ENCODE data around the gene FGGY. TPM values are rescaled to one million over a fixed set of nuclear protein-coding genes. Genes with fewer than 3 reads are reported as not detected.

Gene FGGY
- total RNA-seq, 1 experiment from 2014 or later: 14.6 TPM

- no peak overlapping the region for H2BK5ac ChIP-seq (ENCODE audit: insufficient read length, low read length)
- Mint-ChIP-seq H3K4me3 (no peak overlapping the region), H3K27ac (no peak overlapping the region), H3K36me3 (ENCODE audit: insufficient read depth in 1 of 3, low read depth in 3 of 3) (peaks cover 13 to 19% (median 13%) of the 10 kb centered on the region in 3 experiments; a peak in 6 of 7 replicates), H3K9me3 (peaks cover 15 to 17% of the 10 kb centered on the region in 2 experiments), H3K27me3 (ENCODE audit: low read depth) (no peaks in the 10 kb centered on the region), H3K4me1 (peaks cover 9 to 18% of the 10 kb centered on the region in 2 experiments; a peak in 2 of 4 replicates)
- H4K91ac ChIP-seq (ENCODE audit: insufficient read length, low read depth, low read length): no peak overlapping the region
- no peak overlapping the region for H2BK12ac ChIP-seq (ENCODE audit: insufficient read length, low read depth, low read length)
- no peak overlapping the region for H2AK5ac ChIP-seq (ENCODE audit: insufficient read length, low read length)
- no CpG with 5 or more reads among the region's 8 CpGs for WGBS (ENCODE audit: extremely low coverage, insufficient read length, low lambda C conversion rate)
- no peak overlapping the region for H4K5ac ChIP-seq (ENCODE audit: insufficient read length, low read depth, low read length)
- H3K56ac ChIP-seq (ENCODE audit: insufficient read length, low read depth, low read length): no peak overlapping the region
- H3K79me1 ChIP-seq (ENCODE audit: insufficient read depth, low read depth, low read length, poor library complexity, severe bottlenecking): no peaks in the 10 kb centered on the region
- no peaks in the 10 kb centered on the region for H4K20me1 ChIP-seq (ENCODE audit: control insufficient read depth, insufficient read depth, insufficient read length)
- H2BK15ac ChIP-seq (ENCODE audit: low read depth, low read length): no peak overlapping the region
- H3K79me2 ChIP-seq (ENCODE audit: insufficient read depth, low read length): no peaks in the 10 kb centered on the region
- no peaks in the 10 kb centered on the region for H3K27me3 ChIP-seq (ENCODE audit: insufficient read depth, low read length)
- no peak overlapping the region for H2BK20ac ChIP-seq (ENCODE audit: low read depth, low read length, poor library complexity, severe bottlenecking)
- no peak for DNase-seq
- no peak overlapping the region for H2BK120ac ChIP-seq (ENCODE audit: low read depth, low read length, poor library complexity, severe bottlenecking)
- no peaks in the 10 kb centered on the region for H3K9me3 ChIP-seq (ENCODE audit: control insufficient read depth, low read depth, low read length)
- no peak overlapping the region for H3K27ac ChIP-seq (ENCODE audit: insufficient read length, low read depth, low read length)
- H2AFZ ChIP-seq (ENCODE audit: low read length): no peak overlapping the region
- H3K18ac ChIP-seq (ENCODE audit: insufficient read length, low read depth, low read length): no peak overlapping the region
- H3K4me1 ChIP-seq (ENCODE audit: insufficient read depth, low read length): no peaks in the 10 kb centered on the region
- no peaks in the 10 kb centered on the region for H3K23me2 ChIP-seq (ENCODE audit: insufficient read length, low read depth, low read length, poor library complexity, severe bottlenecking)
- no peak overlapping the region for H3K14ac ChIP-seq (ENCODE audit: insufficient read depth, low read length)
- no peak overlapping the region for H3K23ac ChIP-seq (ENCODE audit: insufficient read length, low read depth, low read length)
- H3K4ac ChIP-seq (ENCODE audit: low read depth, low read length): no peak overlapping the region
- H3T11ph ChIP-seq (ENCODE audit: low read length): no peak overlapping the region
- H3K9ac ChIP-seq (ENCODE audit: extremely low read depth, insufficient read length, low read length): no peak overlapping the region
- H3K4me2 ChIP-seq (ENCODE audit: insufficient read depth, insufficient read length, low read length): no peak overlapping the region
- no peak for TF ChIP-seq CTCF (conservative IDR thresholded peaks at IDR 0.05)
- H4K8ac ChIP-seq (replicated peaks; ENCODE audit: insufficient read length, low read depth, low read length): no peak overlapping the region
Measured at GRCh38 chr1:59556802-59557548, 260.1 kb downstream of the FGGY start.
